ENCODE results near the gene ZFYVE1. TPM values are rescaled to one million over a fixed set of nuclear protein-coding genes. Genes with fewer than 3 reads are reported as not detected.
"Not testable (repeated sequence)": the region's sequence is repeated elsewhere in the genome, so short reads cannot be mapped to it uniquely, and the experiment has no call there.

ZFYVE1 gene
- total RNA-seq, 2 experiments from 2014 or later = 11.5 to 14.3 TPM

- Histone ChIP-seq H3K79me2 (ENCODE audit: insufficient read depth, low read depth, low read length) (no peaks in the 10 kb centered on the region), H3K9me2 (ENCODE audit: insufficient read depth, low read length) (no peaks in the 10 kb centered on the region), H2AFZ (ENCODE audit: low read length) (no peak overlapping the region), H3K9me3 (ENCODE audit: low read length) (no peaks in the 10 kb centered on the region), H3K4me1 (ENCODE audit: insufficient read depth, low read length, poor library complexity, severe bottlenecking) (peaks cover 11% of the 10 kb centered on the region), H3K4me2 (ENCODE audit: low read length) (no peak overlapping the region), H3K36me3 (ENCODE audit: insufficient read depth, low read length) (peaks cover 26% of the 10 kb centered on the region), H3K4me3 (ENCODE audit: low read depth, low read length, poor library complexity, severe bottlenecking) (no peak overlapping the region), H4K20me1 (ENCODE audit: insufficient read depth, low read length) (no peaks in the 10 kb centered on the region), H3K27ac (ENCODE audit: low read depth, low read length, poor library complexity, severe bottlenecking) (no peak overlapping the region)
- intact Hi-C loops (cut with micrococcal nuclease; ENCODE audit: unreplicated experiment) = no loop called here
- no peak for TF ChIP-seq EZH2phosphoT487 (IDR thresholded peaks at IDR 0.05; ENCODE audit: borderline replicate concordance, low read depth, low read length)
- TF ChIP-seq CTCF (conservative IDR thresholded peaks at IDR 0.05; ENCODE audit: low read length) = no peak
- DNase-seq (ENCODE audit: low spot score) = no peak
- BruUV-seq (replicated peaks) = no TSS peak
- ChIA-PET CTCF (ENCODE audit: unreplicated experiment) (interaction anchor here (0.9 kb wide), 1 partner anchor 9 kb away, joined by 3 read pairs; no protein-coding TSS in a partner anchor), POLR2A (interaction anchor here (0.7 to 1.0 kb wide), 2 partner anchors 18 to 292 kb away, joined by 3 read pairs; partner anchors contain the start of gene ZFYVE1)
These were observed 18.4 kb downstream of the ZFYVE1 start for GRCh38 chr14:73008501-73008900.

GRCh38 chr14:73007835-73008234 lies 19.1 kb downstream of the ZFYVE1 start:
- no TSS peak for BruUV-seq (replicated peaks)
- ChIA-PET CTCF (ENCODE audit: unreplicated experiment) (no interaction called here), POLR2A (interaction anchor here (1.0 kb wide), 1 partner anchor 19 kb away, joined by 3 read pairs; the partner anchor contains the start of gene ZFYVE1)
- Histone ChIP-seq H2AFZ (ENCODE audit: low read length) (no peak overlapping the region), H3K9me3 (ENCODE audit: low read length) (no peaks in the 10 kb centered on the region), H3K4me2 (ENCODE audit: low read length) (no peak overlapping the region), H3K27ac (ENCODE audit: low read depth, low read length, poor library complexity, severe bottlenecking) (no peak overlapping the region), H3K9me2 (ENCODE audit: insufficient read depth, low read length) (no peaks in the 10 kb centered on the region), H3K79me2 (ENCODE audit: insufficient read depth, low read depth, low read length) (no peaks in the 10 kb centered on the region), H3K36me3 (ENCODE audit: insufficient read depth, low read length) (peaks cover 23% of the 10 kb centered on the region), H3K4me1 (ENCODE audit: insufficient read depth, low read length, poor library complexity, severe bottlenecking) (peaks cover 11% of the 10 kb centered on the region), H3K4me3 (ENCODE audit: low read depth, low read length, poor library complexity, severe bottlenecking) (no peak overlapping the region), H4K20me1 (ENCODE audit: insufficient read depth, low read length) (no peaks in the 10 kb centered on the region)
- TF ChIP-seq CTCF (conservative IDR thresholded peaks at IDR 0.05; ENCODE audit: low read length) (no peak), EZH2phosphoT487 (IDR thresholded peaks at IDR 0.05; ENCODE audit: borderline replicate concordance, low read depth, low read length) (no peak)
- intact Hi-C loops (cut with micrococcal nuclease; ENCODE audit: unreplicated experiment) = no loop called here
- DNase-seq (ENCODE audit: low spot score) = no peak

GRCh38 chr14:73004641-73005040 lies 22.3 kb downstream of the ZFYVE1 start:
- H3K27ac ChIP-seq (ENCODE audit: low read depth, low read length, poor library complexity, severe bottlenecking); CTCF ChIA-PET (ENCODE audit: unreplicated experiment); H2AFZ ChIP-seq (ENCODE audit: low read length); H3K9me3 ChIP-seq (ENCODE audit: low read length); DNase-seq (ENCODE audit: low spot score); H3K79me2 ChIP-seq (ENCODE audit: insufficient read depth, low read depth, low read length); H3K4me3 ChIP-seq (ENCODE audit: low read depth, low read length, poor library complexity, severe bottlenecking); H3K4me2 ChIP-seq (ENCODE audit: low read length); H4K20me1 ChIP-seq (ENCODE audit: insufficient read depth, low read length); H3K9me2 ChIP-seq (ENCODE audit: insufficient read depth, low read length); BruUV-seq (replicated peaks); intact Hi-C loops (cut with micrococcal nuclease; ENCODE audit: unreplicated experiment): not testable (repeated sequence)
- Histone ChIP-seq H3K4me1 (ENCODE audit: insufficient read depth, low read length, poor library complexity, severe bottlenecking) (peaks cover 11% of the 10 kb centered on the region), H3K36me3 (ENCODE audit: insufficient read depth, low read length) (peaks cover 13% of the 10 kb centered on the region)
- POLR2A ChIA-PET = interaction anchor here (0.7 kb wide), 1 partner anchor 29 kb away, joined by 3 read pairs; no protein-coding TSS in a partner anchor

Measured in OCI-LY7 (cell line).